ENCODE data around the gene TSPO.

The TSPO gene

GRCh38 chr22:43197271-43197941, 46.0 kb downstream of the TSPO start:
- no peak for TF ChIP-seq CTCF (IDR thresholded peaks at IDR 0.05; ENCODE audit: low read depth, low read length, missing control alignments)
- H3K4me3 ChIP-seq (replicated peaks; ENCODE audit: low read depth, low read length) = no peak overlapping the region
- no peak for DNase-seq (ENCODE audit: extremely low read depth, low read depth)

- TF ChIP-seq CTCF (IDR thresholded peaks at IDR 0.05; ENCODE audit: low read depth, low read length, missing control alignments) = no peak
- no peak overlapping the region for H3K4me3 ChIP-seq (replicated peaks; ENCODE audit: low read depth, low read length)
- DNase-seq (ENCODE audit: extremely low read depth, low read depth) = no peak
Observed at GRCh38 chr22:43198126-43198525, 46.8 kb downstream of the TSPO start.

- H3K4me3 ChIP-seq (replicated peaks; ENCODE audit: low read depth, low read length) = no peak overlapping the region
- no peak for TF ChIP-seq CTCF (IDR thresholded peaks at IDR 0.05; ENCODE audit: low read depth, low read length, missing control alignments)
- no peak for DNase-seq (ENCODE audit: extremely low read depth, low read depth)
Observed at GRCh38 chr22:43198936-43199335, 47.6 kb downstream of the TSPO start.

- no peak overlapping the region for H3K4me3 ChIP-seq (replicated peaks; ENCODE audit: low read depth, low read length)
- TF ChIP-seq CTCF (IDR thresholded peaks at IDR 0.05; ENCODE audit: low read depth, low read length, missing control alignments) = no peak
- no peak for DNase-seq (ENCODE audit: extremely low read depth, low read depth)
Observed at GRCh38 chr22:43199541-43199940, 48.2 kb downstream of the TSPO start.

GRCh38 chr22:43200031-43200430, 48.7 kb downstream of the TSPO start:
- no peak overlapping the region for H3K4me3 ChIP-seq (replicated peaks; ENCODE audit: low read depth, low read length)
- no peak for TF ChIP-seq CTCF (IDR thresholded peaks at IDR 0.05; ENCODE audit: low read depth, low read length, missing control alignments)
- no peak for DNase-seq (ENCODE audit: extremely low read depth, low read depth)

GRCh38 chr22:43200555-43200954, 49.2 kb downstream of the TSPO start:
- TF ChIP-seq CTCF (IDR thresholded peaks at IDR 0.05; ENCODE audit: low read depth, low read length, missing control alignments) = no peak
- no peak for DNase-seq (ENCODE audit: extremely low read depth, low read depth)
- no peak overlapping the region for H3K4me3 ChIP-seq (replicated peaks; ENCODE audit: low read depth, low read length)
